ENCODE data around the gene C20orf204. TPM values are rescaled to one million over a fixed set of nuclear protein-coding genes. Genes with fewer than 3 reads are reported as not detected.
A peak's percentile ranks its signal among the peaks of the same experiment; 100 is the strongest.

Gene C20orf204
- total and polyA plus RNA-seq, 12 donors, result 0.11 to 0.88 (median 0.45) TPM

DNA sequence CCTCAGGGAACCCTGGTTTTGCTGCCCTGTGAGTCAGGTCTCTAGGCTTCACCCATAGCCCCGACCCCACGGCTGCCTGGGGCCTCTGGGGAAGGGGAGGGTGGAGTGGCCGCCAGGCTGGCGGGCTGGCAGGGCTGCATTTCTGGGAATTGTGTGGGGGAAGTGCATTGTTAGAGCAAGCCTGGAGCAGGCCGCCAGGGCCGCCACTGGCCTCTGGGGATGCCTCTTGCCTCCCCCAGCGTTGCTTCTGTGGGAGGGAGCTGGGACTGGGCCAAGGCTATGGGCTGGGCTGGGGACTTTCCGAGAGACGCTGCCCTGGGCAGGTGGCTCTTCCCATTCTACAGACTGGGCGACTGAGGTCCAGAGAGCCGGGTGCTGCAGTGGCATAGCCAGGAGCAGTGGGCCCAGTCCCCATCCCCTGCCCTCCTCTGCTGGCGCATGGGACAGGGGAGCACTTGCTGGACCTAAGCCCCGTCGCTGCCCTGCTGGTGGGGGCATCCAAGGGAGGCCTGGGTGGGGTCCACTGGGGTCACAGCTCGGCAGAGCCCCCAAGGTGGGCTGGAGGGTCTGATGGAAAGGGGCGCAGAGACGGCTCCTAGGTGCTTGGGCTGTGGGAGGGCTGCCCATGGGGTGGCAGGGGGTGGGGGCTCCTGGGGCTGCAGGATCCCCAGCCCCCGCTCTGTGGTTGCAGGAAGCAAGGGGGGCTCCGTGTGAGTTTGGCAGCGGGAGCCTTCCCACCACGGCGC lies 20.1 kb downstream of the C20orf204 start:
- Histone ChIP-seq H3K4me1 (peaks cover 2 to 67% (median 44%) of the 10 kb centered on the region in 9 donors), H3K27me3 (peaks cover 0 to 57% (median 18%) of the 10 kb centered on the region in 7 donors), H3K27ac (peak overlapping the region; percentile 80 to 98 (median 90)), H3K4me3 (peak overlapping the region in 9 of 10 donors; percentile 16 to 47 (median 39)), H3K36me3 (no peaks in the 10 kb centered on the region), H3K9me3 (no peaks in the 10 kb centered on the region)
- TF ChIP-seq, protein P1, sequence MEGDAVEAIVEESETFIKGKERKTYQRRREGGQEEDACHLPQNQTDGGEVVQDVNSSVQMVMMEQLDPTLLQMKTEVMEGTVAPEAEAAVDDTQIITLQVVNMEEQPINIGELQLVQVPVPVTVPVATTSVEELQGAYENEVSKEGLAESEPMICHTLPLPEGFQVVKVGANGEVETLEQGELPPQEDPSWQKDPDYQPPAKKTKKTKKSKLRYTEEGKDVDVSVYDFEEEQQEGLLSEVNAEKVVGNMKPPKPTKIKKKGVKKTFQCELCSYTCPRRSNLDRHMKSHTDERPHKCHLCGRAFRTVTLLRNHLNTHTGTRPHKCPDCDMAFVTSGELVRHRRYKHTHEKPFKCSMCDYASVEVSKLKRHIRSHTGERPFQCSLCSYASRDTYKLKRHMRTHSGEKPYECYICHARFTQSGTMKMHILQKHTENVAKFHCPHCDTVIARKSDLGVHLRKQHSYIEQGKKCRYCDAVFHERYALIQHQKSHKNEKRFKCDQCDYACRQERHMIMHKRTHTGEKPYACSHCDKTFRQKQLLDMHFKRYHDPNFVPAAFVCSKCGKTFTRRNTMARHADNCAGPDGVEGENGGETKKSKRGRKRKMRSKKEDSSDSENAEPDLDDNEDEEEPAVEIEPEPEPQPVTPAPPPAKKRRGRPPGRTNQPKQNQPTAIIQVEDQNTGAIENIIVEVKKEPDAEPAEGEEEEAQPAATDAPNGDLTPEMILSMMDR (IDR thresholded peaks at IDR 0.05), result peak in 1 of 9 donors; percentile 9
- 43 to 47% methylated on average over 22 of the region's 22 CpGs for WGBS, 2 donors
- ATAC-seq (peak; percentile 40 to 63 (median 54)), DNase-seq (peak; percentile 81 to 87)
- intact Hi-C loops (cut with DNase I), result loop anchor here in 4 of 10 donors (2.0 to 10.0 kb wide), 4 partner anchors 15 to 421 kb away; partner anchors contain the start of gene PRPF6 (in 1 of the 4)

DNA sequence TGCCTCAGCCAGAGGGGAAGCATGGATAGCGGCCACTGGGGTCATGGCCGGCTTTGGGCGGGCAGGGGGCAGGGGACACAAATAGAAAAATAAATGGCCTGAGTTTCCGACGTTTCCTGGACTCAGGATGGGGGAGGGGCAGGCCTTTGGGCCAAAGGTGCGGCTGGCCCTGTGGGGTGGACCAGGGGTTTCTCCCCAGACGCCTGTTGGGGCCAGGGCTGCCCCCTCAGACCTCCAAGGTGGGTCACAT lies 20.6 kb downstream of the C20orf204 start:
- peak in 6 of 8 donors; percentile 1 to 34 (median 12) for ATAC-seq
- H3K27me3 ChIP-seq, result peaks cover 0 to 52% (median 18%) of the 10 kb centered on the region in 7 donors
- H3K27ac ChIP-seq, result peak overlapping the region; percentile 80 to 98 (median 90)
- peaks cover 2 to 64% (median 44%) of the 10 kb centered on the region in 9 donors for H3K4me1 ChIP-seq
- no peaks in the 10 kb centered on the region for H3K9me3 ChIP-seq
- intact Hi-C loops (cut with DNase I), result loop anchor here in 4 of 10 donors (2.0 to 10.0 kb wide), 4 partner anchors 16 to 422 kb away; partner anchors contain the start of gene PRPF6 (in 1 of the 4)
- no peaks in the 10 kb centered on the region for H3K36me3 ChIP-seq
- no peak for DNase-seq
- H3K4me3 ChIP-seq, result peak overlapping the region in 9 of 10 donors; percentile 22 to 47 (median 39)
- 44 to 45% methylated on average over 7 of the region's 7 CpGs for WGBS, 2 donors
- TF ChIP-seq, protein P1 (IDR thresholded peaks at IDR 0.05), result no peak

DNA sequence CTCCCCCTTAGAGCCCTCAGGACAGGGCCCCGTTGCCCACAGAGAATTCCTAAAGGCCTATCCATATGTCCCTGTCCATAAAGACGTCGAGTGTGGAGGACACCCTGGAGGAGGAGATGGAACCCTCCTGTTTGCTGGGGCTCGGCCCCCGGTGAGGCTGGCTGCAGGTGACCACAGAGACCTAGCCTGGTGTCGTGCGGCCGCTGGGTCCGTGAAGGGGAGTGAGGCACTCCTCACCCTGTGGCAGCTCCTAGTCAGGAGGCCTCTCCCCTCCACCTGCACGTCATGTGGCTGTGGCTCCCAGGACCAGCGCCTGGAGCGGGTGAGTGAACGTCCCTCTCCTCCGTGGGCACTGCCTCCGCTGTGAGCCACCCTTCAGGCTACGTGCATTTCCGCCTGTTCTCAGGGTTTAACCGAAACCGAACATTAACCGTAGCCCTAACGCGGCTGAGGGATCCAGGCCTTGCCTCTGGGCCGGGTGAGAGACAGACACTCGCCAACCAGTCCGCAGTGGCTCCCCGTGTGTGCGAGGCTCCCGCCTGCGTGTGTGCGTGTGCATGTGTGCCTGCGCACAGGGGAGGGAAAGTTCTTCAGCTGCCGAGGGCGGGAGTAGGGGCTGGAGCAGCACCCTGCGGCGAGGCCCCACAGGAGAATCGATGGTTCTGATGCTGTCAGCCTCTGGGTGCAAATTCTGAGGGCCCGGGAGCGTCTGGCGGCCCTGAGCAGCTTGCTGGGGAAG lies 21.1 kb downstream of the C20orf204 start:
- WGBS, 2 donors, result 41 to 49% methylated on average over 39 of the region's 39 CpGs
- ATAC-seq (peak in 7 of 8 donors; percentile 4 to 29 (median 13)), DNase-seq (no peak)
- Histone ChIP-seq H3K27ac (peak overlapping the region; percentile 80 to 98 (median 90)), H3K4me3 (peak overlapping the region; percentile 12 to 47 (median 38)), H3K36me3 (no peaks in the 10 kb centered on the region), H3K27me3 (peaks cover 0 to 47% (median 18%) of the 10 kb centered on the region in 7 donors), H3K9me3 (no peaks in the 10 kb centered on the region), H3K4me1 (peaks cover 2 to 65% (median 42%) of the 10 kb centered on the region in 9 donors)
- intact Hi-C loops (cut with DNase I), result loop anchor here in 4 of 10 donors (1.0 to 10.0 kb wide), 5 partner anchors 16 to 422 kb away; partner anchors contain the start of gene PRPF6 (in 1 of the 4)
- TF ChIP-seq, protein P1 (IDR thresholded peaks at IDR 0.05), result no peak
